GM18951 (cell line): Measurements from ENCODE around the gene CR2.
"Not testable (repeated sequence)": the region's sequence is repeated elsewhere in the genome, so short reads cannot be mapped to it uniquely, and the experiment has no call there.

Source experiments
- POLR2A ChIP-seq: IDR thresholded peaks from 4 replicates; pipeline ENCODE4 v1.6.1; 2011; ENCODE audit warnings: mild to moderate bottlenecking; ENCODE audit not compliant: insufficient read length, insufficient read depth; ENCODE audit errors: extremely low read depth
- in situ Hi-C: fragments of 300-500 bp; cut with MboI; formaldehyde crosslinking; loops from one replicate; pipeline ENCODE4 v1.12.0; 2022; ENCODE audit warnings: low sequenced_read_pairs, mixed read lengths, inconsistent platforms; ENCODE audit not compliant: unreplicated experiment

The CR2 gene

GRCh38 chr1:207427832-207428585 is 26.1 kb upstream of the CR2 start:
- in situ Hi-C loops: no loop called here
- no peak for TF ChIP-seq POLR2A

- in situ Hi-C loops: no loop called here
- no peak for TF ChIP-seq POLR2A
These were observed 25.3 kb upstream of the CR2 start for GRCh38 chr1:207428783-207429182.

DNA sequence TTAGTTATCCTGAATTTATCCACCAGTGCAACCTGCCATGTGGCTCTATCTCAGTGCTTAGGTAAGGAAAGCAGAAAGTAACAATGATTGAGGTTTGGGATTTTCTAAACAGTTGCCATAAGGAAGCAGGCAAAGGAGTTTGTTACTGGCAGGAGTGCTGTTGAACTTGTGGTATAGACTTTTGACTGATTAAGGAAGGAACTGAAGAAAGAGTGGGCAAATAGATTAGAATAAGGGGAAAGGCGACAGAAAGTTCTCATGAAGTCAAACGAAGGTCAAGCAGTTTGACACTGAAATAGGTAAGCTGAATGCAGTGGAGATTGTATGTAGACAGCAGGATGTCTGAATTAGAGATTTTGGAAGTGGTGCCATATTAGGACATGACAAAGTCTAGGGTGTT is 24.2 kb upstream of the CR2 start:
- in situ Hi-C loops: no loop called here
- TF ChIP-seq POLR2A: no peak

DNA sequence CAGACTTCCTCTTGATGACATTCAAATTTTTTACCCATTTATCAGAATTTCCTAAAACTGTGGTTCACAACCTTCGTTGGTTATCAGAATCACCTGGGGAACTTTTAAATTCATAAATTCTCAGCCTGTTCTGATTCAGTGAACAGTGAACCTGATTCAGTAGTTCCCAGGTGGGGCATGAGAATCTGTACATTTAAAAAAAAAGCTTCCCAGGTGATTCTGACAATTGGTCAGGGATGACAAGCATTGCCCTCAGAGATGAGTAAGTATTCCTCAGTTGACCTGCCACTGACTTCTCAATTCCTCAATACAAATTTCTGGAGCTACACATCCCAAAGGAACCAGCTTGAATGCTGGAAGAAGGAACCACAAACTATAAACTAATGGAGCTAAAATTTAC is 23.5 kb upstream of the CR2 start:
- in situ Hi-C loops: no loop called here
- TF ChIP-seq POLR2A: no peak

DNA sequence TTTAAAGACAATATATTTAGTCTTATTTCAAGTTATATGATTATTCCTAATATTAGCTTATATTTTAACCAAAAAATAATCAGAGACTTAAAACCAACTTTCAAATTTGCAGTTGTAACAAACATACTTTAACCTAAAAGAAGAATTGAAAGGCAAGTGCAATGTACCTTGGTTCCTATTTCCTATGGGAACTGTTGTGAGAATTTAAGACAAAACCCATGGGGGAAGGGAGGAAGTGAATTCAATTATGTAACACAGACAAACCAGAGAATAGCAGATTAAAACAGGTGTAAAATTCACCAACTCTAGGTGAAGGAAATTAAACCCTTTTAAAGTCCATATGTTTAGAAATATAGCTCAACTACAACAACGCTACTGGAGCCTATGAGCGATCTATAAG is 22.6 kb upstream of the CR2 start:
- in situ Hi-C loops: no loop called here
- TF ChIP-seq POLR2A: no peak

- in situ Hi-C loops: no loop called here
- no peak for TF ChIP-seq POLR2A
These were observed 20.7 kb upstream of the CR2 start for GRCh38 chr1:207433435-207433834.

- in situ Hi-C loops: not testable (repeated sequence)
These were observed 17.4 kb upstream of the CR2 start for GRCh38 chr1:207436746-207437145.

DNA sequence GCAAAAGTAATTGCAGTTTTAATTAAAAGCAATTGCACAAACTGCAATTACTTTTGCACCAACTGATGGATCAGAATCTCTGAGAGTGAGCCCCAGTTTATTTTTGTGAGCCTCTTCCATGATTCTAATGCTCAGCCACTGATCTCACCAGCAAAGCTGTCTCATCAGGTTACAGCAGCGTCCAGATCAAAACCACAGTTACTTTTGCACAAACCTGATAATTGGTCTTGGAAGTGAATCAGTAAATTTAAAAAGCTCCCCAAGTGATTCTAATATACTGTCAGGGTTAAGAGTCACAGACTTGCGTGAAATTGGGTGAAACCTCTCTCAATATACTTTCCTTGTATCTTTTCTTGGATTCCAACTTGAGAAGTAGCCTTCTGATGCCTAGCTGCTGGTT is 13.5 kb upstream of the CR2 start:
- in situ Hi-C loops: no loop called here
- TF ChIP-seq POLR2A: no peak

DNA sequence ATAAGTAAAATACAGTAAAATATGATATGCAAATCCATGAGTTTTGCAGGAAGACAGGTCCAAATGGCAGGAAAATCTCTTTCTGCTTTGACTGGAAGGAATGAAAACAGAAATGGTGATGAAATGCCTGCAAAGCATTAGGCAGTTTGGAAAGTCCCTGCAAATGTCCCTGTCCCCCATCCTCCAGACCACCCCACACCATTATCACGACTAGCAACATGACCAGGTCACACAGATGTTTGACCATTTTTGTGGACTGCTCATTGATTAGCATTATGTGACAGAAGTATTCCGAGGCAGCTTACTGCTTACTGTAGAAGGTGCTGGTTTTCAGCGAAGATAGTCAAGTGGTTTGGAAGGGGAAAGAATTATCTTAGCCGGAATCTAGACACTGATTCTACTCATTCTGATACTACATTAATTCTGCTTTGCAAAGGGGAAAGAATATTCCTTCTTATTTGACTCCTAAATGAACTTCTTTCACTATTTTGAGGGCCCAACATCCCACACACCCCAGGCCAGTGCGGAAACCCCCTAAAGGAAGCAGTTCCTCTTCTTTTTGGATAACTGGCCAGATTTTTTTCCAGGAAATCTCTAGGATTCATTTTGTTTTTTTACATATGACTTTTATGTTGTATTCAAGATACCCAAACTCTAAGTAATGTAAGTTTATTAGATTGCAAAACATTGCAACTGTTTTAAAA is 9.5 kb upstream of the CR2 start:
- no peak for TF ChIP-seq POLR2A
- in situ Hi-C loops: no loop called here

GRCh38 chr1:207453710-207454045 is 450 bp upstream of the CR2 start:
- in situ Hi-C loops: no loop called here
- TF ChIP-seq POLR2A: no peak

DNA sequence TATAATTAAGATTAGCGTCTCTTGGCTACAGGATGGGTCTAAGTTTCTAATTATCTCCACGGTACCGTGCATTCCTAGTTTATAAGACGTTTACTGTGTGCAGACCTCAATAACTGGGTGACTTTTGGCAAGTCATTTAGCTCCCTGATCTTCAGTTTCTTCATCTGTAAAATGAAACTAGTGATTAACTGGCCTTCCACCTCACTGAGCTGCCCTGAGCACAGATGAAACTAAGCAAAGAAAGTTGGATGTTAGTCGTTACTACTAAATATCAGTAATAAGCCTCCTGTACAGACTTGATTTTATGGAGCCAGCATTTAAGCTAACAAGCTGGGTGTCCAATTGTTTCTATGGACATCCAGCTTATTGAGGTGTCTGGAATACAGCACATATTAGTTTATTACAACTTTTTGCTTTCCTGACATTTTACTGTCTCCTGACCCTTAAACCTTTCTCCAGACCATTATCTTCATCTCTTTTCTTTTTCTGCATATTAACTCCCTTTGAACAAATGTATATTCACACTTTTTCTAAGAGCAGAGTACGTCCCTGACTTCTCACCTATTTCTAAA is 1.1 kb downstream of the CR2 start:
- TF ChIP-seq POLR2A: no peak
- in situ Hi-C loops: no loop called here

- in situ Hi-C loops: no loop called here
- no peak for TF ChIP-seq POLR2A
These were observed 4.3 kb downstream of the CR2 start for GRCh38 chr1:207458414-207458813.

- TF ChIP-seq POLR2A: no peak
- in situ Hi-C loops: no loop called here
These were observed 4.9 kb downstream of the CR2 start for GRCh38 chr1:207459008-207459407.

DNA sequence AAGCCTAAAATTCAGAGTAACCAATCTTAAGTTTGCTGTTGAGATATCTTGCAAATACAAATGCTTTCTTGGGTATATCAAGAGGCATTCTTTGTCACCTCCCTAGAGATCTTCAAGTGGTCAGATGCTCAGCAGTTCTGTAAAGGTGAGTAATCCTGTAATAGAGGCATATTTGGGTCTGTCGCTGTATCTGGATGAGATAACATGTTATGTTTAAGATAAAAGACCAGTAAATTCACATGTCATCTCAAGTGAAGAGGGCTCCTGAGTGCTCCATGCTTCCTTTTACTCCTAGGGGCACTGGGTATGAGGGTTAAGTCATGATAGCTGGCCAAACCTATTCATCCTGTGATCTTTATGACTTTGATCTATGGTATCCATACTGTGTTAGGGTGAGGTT is 7.5 kb downstream of the CR2 start:
- in situ Hi-C loops: no loop called here
- no peak for TF ChIP-seq POLR2A
